ENCODE results near the gene C16orf92.
A peak's percentile ranks its signal among the peaks of the same experiment; 100 is the strongest.

C16orf92 gene

DNA sequence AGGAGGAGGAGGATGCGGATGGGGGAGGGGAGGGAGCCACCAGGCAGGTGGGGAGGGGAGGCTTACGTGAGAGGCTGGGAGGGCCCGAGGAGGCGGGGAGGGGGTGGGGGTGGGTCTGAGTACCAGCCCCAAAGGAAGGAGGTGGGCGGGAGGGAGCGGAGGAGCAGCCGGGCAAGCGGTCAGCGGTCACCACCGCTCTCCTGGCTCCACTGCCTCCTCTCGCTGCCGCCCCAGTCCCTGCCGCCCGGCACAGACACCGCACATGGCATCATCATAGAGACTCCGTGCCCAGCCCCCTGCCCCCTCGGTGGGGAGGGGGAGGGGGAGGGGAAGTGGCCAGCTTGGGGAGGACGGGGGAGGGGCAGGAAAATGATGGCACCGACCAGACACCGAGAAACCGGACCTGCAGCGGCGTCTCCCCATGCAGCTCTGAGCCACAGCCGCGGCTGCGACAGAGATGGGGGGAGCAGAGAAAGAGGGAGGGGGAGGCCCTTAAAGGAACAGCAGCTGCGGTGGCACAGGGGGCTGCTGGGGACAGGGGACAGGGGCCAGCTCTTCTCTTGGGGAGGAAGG is 7.9 kb downstream of the C16orf92 start, which contains the start of gene TLCD3B:
Gene TLCD3B, minus strand, starts transcription at position 431 of the 573 bp plus-strand sequence. CDS start 744 bp downstream, outside the sequence.
- peak within 1 kb of the TSS; percentile 53 for H3K4me3 ChIP-seq (ENCODE audit: low read length, poor library complexity, severe bottlenecking)
- H3K4me1 ChIP-seq (ENCODE audit: insufficient read depth, low read length, poor library complexity, severe bottlenecking) = peaks cover 12% of the 10 kb centered on the region
- H2AFZ ChIP-seq (ENCODE audit: low read length) = no peak within 1 kb of the TSS
- peak within 1 kb of the TSS; percentile 24 for H3K9ac ChIP-seq (ENCODE audit: low read depth, low read length, poor library complexity, severe bottlenecking)
- H3K36me3 ChIP-seq (ENCODE audit: insufficient read depth, low read length) = no peaks in the 10 kb centered on the region
- no peaks in the 10 kb centered on the region for H3F3A ChIP-seq (ENCODE audit: low read depth)
- H3K79me2 ChIP-seq (ENCODE audit: insufficient read depth, low read length) = no peaks in the 10 kb centered on the region
- no peaks in the 10 kb centered on the region for H3K27me3 ChIP-seq (ENCODE audit: insufficient read depth, low read length, poor library complexity, severe bottlenecking)
- peak within 1 kb of the TSS; percentile 63 for H3K4me2 ChIP-seq (ENCODE audit: low read depth, low read length, poor library complexity, severe bottlenecking)
- no peaks in the 10 kb centered on the region for H4K20me1 ChIP-seq (ENCODE audit: insufficient read depth, low read length, poor library complexity, severe bottlenecking)
- TF ChIP-seq, protein P1, sequence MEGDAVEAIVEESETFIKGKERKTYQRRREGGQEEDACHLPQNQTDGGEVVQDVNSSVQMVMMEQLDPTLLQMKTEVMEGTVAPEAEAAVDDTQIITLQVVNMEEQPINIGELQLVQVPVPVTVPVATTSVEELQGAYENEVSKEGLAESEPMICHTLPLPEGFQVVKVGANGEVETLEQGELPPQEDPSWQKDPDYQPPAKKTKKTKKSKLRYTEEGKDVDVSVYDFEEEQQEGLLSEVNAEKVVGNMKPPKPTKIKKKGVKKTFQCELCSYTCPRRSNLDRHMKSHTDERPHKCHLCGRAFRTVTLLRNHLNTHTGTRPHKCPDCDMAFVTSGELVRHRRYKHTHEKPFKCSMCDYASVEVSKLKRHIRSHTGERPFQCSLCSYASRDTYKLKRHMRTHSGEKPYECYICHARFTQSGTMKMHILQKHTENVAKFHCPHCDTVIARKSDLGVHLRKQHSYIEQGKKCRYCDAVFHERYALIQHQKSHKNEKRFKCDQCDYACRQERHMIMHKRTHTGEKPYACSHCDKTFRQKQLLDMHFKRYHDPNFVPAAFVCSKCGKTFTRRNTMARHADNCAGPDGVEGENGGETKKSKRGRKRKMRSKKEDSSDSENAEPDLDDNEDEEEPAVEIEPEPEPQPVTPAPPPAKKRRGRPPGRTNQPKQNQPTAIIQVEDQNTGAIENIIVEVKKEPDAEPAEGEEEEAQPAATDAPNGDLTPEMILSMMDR (conservative IDR thresholded peaks at IDR 0.05; ENCODE audit: low read length) = no peak
- TF ChIP-seq EZH2phosphoT487 (IDR thresholded peaks at IDR 0.05; ENCODE audit: borderline replicate concordance) = no peak
- no peaks in the 10 kb centered on the region for H3K9me3 ChIP-seq (ENCODE audit: insufficient read depth, low read depth, low read length)
- no peaks in the 10 kb centered on the region for H3K9me2 ChIP-seq (replicated peaks; ENCODE audit: low read depth, low read length)

GRCh38 chr16:30031477-30031918 is 8.5 kb downstream of the C16orf92 start:
- Histone ChIP-seq H2AFZ (ENCODE audit: low read length) (no peak overlapping the region), H3K27me3 (ENCODE audit: insufficient read depth, low read length, poor library complexity, severe bottlenecking) (no peaks in the 10 kb centered on the region), H3F3A (ENCODE audit: low read depth) (no peaks in the 10 kb centered on the region), H3K9me3 (ENCODE audit: insufficient read depth, low read depth, low read length) (no peaks in the 10 kb centered on the region), H3K9me2 (replicated peaks; ENCODE audit: low read depth, low read length) (no peaks in the 10 kb centered on the region), H3K9ac (ENCODE audit: low read depth, low read length, poor library complexity, severe bottlenecking) (peak overlapping the region; percentile 24), H3K4me3 (ENCODE audit: low read length, poor library complexity, severe bottlenecking) (peak overlapping the region; percentile 53), H4K20me1 (ENCODE audit: insufficient read depth, low read length, poor library complexity, severe bottlenecking) (no peaks in the 10 kb centered on the region), H3K4me1 (ENCODE audit: insufficient read depth, low read length, poor library complexity, severe bottlenecking) (peaks cover 12% of the 10 kb centered on the region), H3K79me2 (ENCODE audit: insufficient read depth, low read length) (no peaks in the 10 kb centered on the region), H3K4me2 (ENCODE audit: low read depth, low read length, poor library complexity, severe bottlenecking) (peak overlapping the region; percentile 63), H3K36me3 (ENCODE audit: insufficient read depth, low read length) (no peaks in the 10 kb centered on the region)
- no peak for TF ChIP-seq EZH2phosphoT487 (IDR thresholded peaks at IDR 0.05; ENCODE audit: borderline replicate concordance)
- TF ChIP-seq, protein P1 (conservative IDR thresholded peaks at IDR 0.05; ENCODE audit: low read length) = no peak

DNA sequence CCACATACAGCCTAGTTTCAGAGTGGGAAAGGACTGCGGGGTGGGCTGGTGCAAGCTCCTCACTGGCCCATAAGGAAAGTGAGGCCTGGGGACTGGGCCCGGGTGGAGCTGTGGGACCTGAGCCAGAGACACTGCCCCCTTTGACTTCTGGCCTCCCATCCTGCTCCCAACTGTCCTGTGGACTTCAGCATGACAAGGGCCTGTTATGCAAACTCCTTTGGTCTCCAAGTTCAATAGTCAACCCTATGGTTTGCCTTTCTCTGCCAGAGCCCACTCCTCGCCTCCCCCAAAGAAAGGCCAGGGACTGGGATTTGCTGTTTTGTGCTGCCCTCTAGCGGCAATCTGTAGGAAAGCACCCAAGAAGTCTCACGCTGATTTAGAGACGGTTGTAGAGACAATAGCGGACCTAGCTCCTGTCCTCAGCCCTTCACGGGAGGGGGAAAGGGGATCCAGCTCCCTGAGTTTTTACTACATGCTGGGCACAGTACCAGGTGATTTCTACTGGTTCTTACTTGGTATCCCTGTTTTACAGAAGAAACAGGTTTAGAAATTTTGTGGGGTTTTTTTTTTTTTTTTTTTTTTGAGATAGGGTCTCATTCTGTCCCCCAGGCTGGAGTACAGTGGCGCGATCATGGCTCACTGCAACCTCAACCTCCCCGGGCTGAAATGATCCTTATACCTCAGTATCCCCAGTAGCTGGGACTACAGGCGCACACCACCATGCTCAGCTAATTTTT is 9.3 kb downstream of the C16orf92 start:
- H3K79me2 ChIP-seq (ENCODE audit: insufficient read depth, low read length) = no peaks in the 10 kb centered on the region
- no peak overlapping the region for H2AFZ ChIP-seq (ENCODE audit: low read length)
- H3K9ac ChIP-seq (ENCODE audit: low read depth, low read length, poor library complexity, severe bottlenecking) = no peak overlapping the region
- H3K9me3 ChIP-seq (ENCODE audit: insufficient read depth, low read depth, low read length) = no peaks in the 10 kb centered on the region
- H3K4me3 ChIP-seq (ENCODE audit: low read length, poor library complexity, severe bottlenecking) = no peak overlapping the region
- H3K9me2 ChIP-seq (replicated peaks; ENCODE audit: low read depth, low read length) = no peaks in the 10 kb centered on the region
- no peaks in the 10 kb centered on the region for H3K27me3 ChIP-seq (ENCODE audit: insufficient read depth, low read length, poor library complexity, severe bottlenecking)
- H3K4me1 ChIP-seq (ENCODE audit: insufficient read depth, low read length, poor library complexity, severe bottlenecking) = peaks cover 12% of the 10 kb centered on the region
- no peaks in the 10 kb centered on the region for H4K20me1 ChIP-seq (ENCODE audit: insufficient read depth, low read length, poor library complexity, severe bottlenecking)
- TF ChIP-seq, protein P1 (conservative IDR thresholded peaks at IDR 0.05; ENCODE audit: low read length) = peak; percentile 94
- no peak for TF ChIP-seq EZH2phosphoT487 (IDR thresholded peaks at IDR 0.05; ENCODE audit: borderline replicate concordance)
- H3K36me3 ChIP-seq (ENCODE audit: insufficient read depth, low read length) = no peaks in the 10 kb centered on the region
- H3F3A ChIP-seq (ENCODE audit: low read depth) = no peaks in the 10 kb centered on the region
- no peak overlapping the region for H3K4me2 ChIP-seq (ENCODE audit: low read depth, low read length, poor library complexity, severe bottlenecking)

All from Loucy (cell line).